ENCODE results near the gene PODNL1. TPM values are rescaled to one million over a fixed set of nuclear protein-coding genes. Genes with fewer than 3 reads are reported as not detected.

PODNL1 gene
- total RNA-seq, 1 donor from 2014 or later: 8.7 TPM

GRCh38 chr19:13984875-13985741, 46.9 kb upstream of the PODNL1 start:
- no peaks in the 10 kb centered on the region for H3K9me3 Mint-ChIP-seq (ENCODE audit: low read depth)
- H3K4me3 Mint-ChIP-seq (ENCODE audit: unreplicated experiment): no peak overlapping the region
- peaks cover 14% of the 10 kb centered on the region for H3K4me1 Mint-ChIP-seq (ENCODE audit: low read depth)

GRCh38 chr19:13984186-13984585, 46.0 kb upstream of the PODNL1 start:
- H3K9me3 Mint-ChIP-seq (ENCODE audit: low read depth): no peaks in the 10 kb centered on the region
- DNase-seq (ENCODE audit: low spot score): no peak
- no peaks in the 10 kb centered on the region for H3K36me3 Mint-ChIP-seq (ENCODE audit: low read depth)
- TF ChIP-seq CTCF (IDR thresholded peaks at IDR 0.05): no peak
- H3K27me3 Mint-ChIP-seq (ENCODE audit: low read depth): no peaks in the 10 kb centered on the region
- no peak overlapping the region for H3K4me3 Mint-ChIP-seq (ENCODE audit: unreplicated experiment)
- H3K27ac Mint-ChIP-seq (ENCODE audit: unreplicated experiment): no peak overlapping the region
- peaks cover 14% of the 10 kb centered on the region for H3K4me1 Mint-ChIP-seq (ENCODE audit: low read depth)

More at GRCh38 chr19:13984875-13985741, 46.9 kb upstream of the PODNL1 start:
- Mint-ChIP-seq H3K27ac (ENCODE audit: unreplicated experiment) (peak overlapping the region; percentile 85), H3K36me3 (ENCODE audit: low read depth) (no peaks in the 10 kb centered on the region), H3K27me3 (ENCODE audit: low read depth) (no peaks in the 10 kb centered on the region)
- DNase-seq (ENCODE audit: low spot score): no peak
- TF ChIP-seq CTCF (IDR thresholded peaks at IDR 0.05): no peak

- Mint-ChIP-seq H3K27ac (ENCODE audit: unreplicated experiment) (no peak overlapping the region), H3K4me1 (ENCODE audit: low read depth) (peaks cover 14% of the 10 kb centered on the region), H3K27me3 (ENCODE audit: low read depth) (no peaks in the 10 kb centered on the region), H3K36me3 (ENCODE audit: low read depth) (no peaks in the 10 kb centered on the region), H3K9me3 (ENCODE audit: low read depth) (no peaks in the 10 kb centered on the region), H3K4me3 (ENCODE audit: unreplicated experiment) (no peak overlapping the region)
- TF ChIP-seq CTCF (IDR thresholded peaks at IDR 0.05): no peak
- DNase-seq (ENCODE audit: low spot score): no peak
These were observed 45.1 kb upstream of the PODNL1 start for GRCh38 chr19:13983213-13983889.

GRCh38 chr19:13982773-13983172, 44.6 kb upstream of the PODNL1 start:
- no peaks in the 10 kb centered on the region for H3K27me3 Mint-ChIP-seq (ENCODE audit: low read depth)
- no peaks in the 10 kb centered on the region for H3K9me3 Mint-ChIP-seq (ENCODE audit: low read depth)
- DNase-seq (ENCODE audit: low spot score): no peak
- no peak overlapping the region for H3K4me3 Mint-ChIP-seq (ENCODE audit: unreplicated experiment)
- TF ChIP-seq CTCF (IDR thresholded peaks at IDR 0.05): no peak
- no peaks in the 10 kb centered on the region for H3K36me3 Mint-ChIP-seq (ENCODE audit: low read depth)
- H3K27ac Mint-ChIP-seq (ENCODE audit: unreplicated experiment): no peak overlapping the region
- H3K4me1 Mint-ChIP-seq (ENCODE audit: low read depth): peaks cover 17% of the 10 kb centered on the region

- DNase-seq (ENCODE audit: low spot score): no peak
- TF ChIP-seq CTCF (IDR thresholded peaks at IDR 0.05): no peak
- Mint-ChIP-seq H3K9me3 (ENCODE audit: low read depth) (no peaks in the 10 kb centered on the region), H3K27me3 (ENCODE audit: low read depth) (no peaks in the 10 kb centered on the region), H3K4me1 (ENCODE audit: low read depth) (peaks cover 13% of the 10 kb centered on the region), H3K36me3 (ENCODE audit: low read depth) (no peaks in the 10 kb centered on the region), H3K27ac (ENCODE audit: unreplicated experiment) (no peak overlapping the region), H3K4me3 (ENCODE audit: unreplicated experiment) (no peak overlapping the region)
These were observed 43.8 kb upstream of the PODNL1 start for GRCh38 chr19:13981988-13982501.
